Mesothelial cell of epicardium (in vitro differentiated cells): ENCODE measurements around the gene HOXB8. TPM values are rescaled to one million over a fixed set of nuclear protein-coding genes. Genes with fewer than 3 reads are reported as not detected.

Source experiments
- DNase-seq, 2 experiments: peaks; one replicate each; pipeline ENCODE4 v3.0.0; 2021; ENCODE audit warnings: low spot score in 2 of 2; ENCODE audit not compliant: unreplicated experiment in 2 of 2
- H3K27ac Mint-ChIP-seq: 2 replicates; pipeline ENCODE4 v1.8.0; 2021; ENCODE audit warnings: mixed read lengths
- H3K27me3 Mint-ChIP-seq: 2 replicates; pipeline ENCODE4 v1.8.0; 2021; ENCODE audit warnings: low read depth, mixed read lengths
- H3K36me3 Mint-ChIP-seq: 2 replicates; pipeline ENCODE4 v1.8.0; 2021; ENCODE audit warnings: mixed read lengths
- H3K4me1 Mint-ChIP-seq: 2 replicates; pipeline ENCODE4 v1.8.0; 2021; ENCODE audit warnings: mixed read lengths
- H3K4me3 Mint-ChIP-seq: 2 replicates; pipeline ENCODE4 v1.8.0; 2021; ENCODE audit warnings: mild to moderate bottlenecking, moderate library complexity, mixed read lengths
- H3K9me3 Mint-ChIP-seq: 2 replicates; pipeline ENCODE4 v1.8.0; 2021; ENCODE audit warnings: mixed read lengths
- total RNA-seq: library from RNA; stranded (reverse); gene quantifications from 3 replicates; pipeline ENCODE4 v1.2.1, GENCODE V29; 2021
- TF ChIP-seq, protein P1 (sequence below): fragments of 200-600 bp; sonication (generic); IDR thresholded peaks from one replicate; pipeline ENCODE4 v1.5.0; 2021; ENCODE audit warnings: antibody characterized with exemption; ENCODE audit not compliant: unreplicated experiment

The HOXB8 gene
- total RNA-seq, 1 donor from 2014 or later, result 78.8 TPM

DNA sequence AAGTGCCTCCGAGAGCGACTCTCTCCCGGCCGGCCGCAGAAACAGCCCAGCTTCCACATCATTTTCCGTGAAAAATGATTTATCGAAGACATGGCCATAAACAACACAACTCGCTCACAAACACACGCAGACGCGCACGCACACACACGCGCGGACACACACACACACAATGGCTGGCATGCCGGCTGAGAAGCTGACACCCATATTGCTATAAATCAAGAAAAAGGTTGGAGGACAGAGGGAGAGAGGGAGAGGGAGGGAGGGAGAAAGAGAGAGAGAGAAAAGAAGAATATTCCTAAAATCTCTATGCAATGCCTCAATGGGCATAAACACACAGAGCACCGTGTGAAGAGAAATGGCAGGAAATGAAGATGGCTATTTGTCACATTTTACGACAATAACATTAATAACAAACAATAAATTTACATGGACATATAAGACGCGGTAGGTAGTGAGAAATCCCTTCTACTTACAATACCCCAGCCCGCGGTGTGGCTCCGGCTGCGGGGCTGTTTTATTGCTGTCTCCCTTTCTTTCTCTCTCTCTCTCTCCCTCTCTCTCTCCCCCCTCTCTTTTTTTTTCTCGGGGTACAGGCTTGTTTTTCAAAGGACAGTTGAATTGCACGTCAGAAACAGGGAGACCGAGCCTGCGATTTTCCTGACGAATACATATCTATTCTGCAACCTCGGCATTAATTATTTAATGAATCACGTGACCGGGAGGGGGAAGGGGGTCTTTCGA is 46.4 kb downstream of the HOXB8 start:
- TF ChIP-seq, protein P1, sequence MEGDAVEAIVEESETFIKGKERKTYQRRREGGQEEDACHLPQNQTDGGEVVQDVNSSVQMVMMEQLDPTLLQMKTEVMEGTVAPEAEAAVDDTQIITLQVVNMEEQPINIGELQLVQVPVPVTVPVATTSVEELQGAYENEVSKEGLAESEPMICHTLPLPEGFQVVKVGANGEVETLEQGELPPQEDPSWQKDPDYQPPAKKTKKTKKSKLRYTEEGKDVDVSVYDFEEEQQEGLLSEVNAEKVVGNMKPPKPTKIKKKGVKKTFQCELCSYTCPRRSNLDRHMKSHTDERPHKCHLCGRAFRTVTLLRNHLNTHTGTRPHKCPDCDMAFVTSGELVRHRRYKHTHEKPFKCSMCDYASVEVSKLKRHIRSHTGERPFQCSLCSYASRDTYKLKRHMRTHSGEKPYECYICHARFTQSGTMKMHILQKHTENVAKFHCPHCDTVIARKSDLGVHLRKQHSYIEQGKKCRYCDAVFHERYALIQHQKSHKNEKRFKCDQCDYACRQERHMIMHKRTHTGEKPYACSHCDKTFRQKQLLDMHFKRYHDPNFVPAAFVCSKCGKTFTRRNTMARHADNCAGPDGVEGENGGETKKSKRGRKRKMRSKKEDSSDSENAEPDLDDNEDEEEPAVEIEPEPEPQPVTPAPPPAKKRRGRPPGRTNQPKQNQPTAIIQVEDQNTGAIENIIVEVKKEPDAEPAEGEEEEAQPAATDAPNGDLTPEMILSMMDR, result no peak
- H3K4me3 Mint-ChIP-seq, result no peak overlapping the region

DNA sequence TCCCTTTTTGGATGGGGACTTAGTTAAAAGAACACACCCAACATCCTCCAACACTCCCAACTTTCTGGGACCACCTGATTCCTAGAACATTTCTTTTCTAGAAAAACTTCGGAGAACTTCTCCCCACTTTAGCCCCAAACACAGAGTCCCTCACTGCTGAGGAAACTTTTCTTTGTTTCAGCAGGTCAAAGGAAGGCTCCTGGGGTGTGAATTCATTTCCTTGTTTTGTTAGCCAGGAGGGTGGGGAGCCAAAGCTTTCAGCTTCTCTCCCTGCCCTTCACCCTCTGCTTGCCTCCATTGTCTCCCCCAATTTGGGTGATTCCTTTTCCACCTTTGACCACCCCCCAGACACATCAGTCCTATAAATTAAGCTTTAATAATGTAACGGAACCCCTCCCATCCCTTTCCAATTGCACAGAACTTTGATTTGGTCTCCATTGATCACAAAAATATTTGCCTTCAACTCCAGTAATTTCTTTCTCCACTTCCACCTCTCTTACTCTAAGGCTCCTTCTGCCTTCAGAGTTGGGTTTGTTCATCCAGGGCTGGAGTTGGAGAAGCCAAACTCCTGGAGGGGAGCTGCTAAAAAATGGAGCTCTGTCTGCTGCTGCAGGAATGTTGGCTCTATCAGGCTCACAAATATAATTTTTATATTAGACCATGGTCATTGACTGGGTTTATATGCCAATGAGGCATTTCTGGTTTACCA is 47.3 kb downstream of the HOXB8 start:
- Mint-ChIP-seq H3K27me3 (no peaks in the 10 kb centered on the region), H3K4me3 (no peak overlapping the region), H3K4me1 (peaks cover 50% of the 10 kb centered on the region), H3K27ac (no peak overlapping the region), H3K9me3 (no peaks in the 10 kb centered on the region), H3K36me3 (peaks cover 9% of the 10 kb centered on the region)
- TF ChIP-seq, protein P1, result no peak
- no peak for DNase-seq

More for the DNA sequence above, 46.4 kb downstream of the HOXB8 start:
- Mint-ChIP-seq H3K9me3 (no peaks in the 10 kb centered on the region), H3K27me3 (no peaks in the 10 kb centered on the region), H3K36me3 (peaks cover 13% of the 10 kb centered on the region), H3K4me1 (peaks cover 50% of the 10 kb centered on the region), H3K27ac (no peak overlapping the region)
- no peak for DNase-seq

DNA sequence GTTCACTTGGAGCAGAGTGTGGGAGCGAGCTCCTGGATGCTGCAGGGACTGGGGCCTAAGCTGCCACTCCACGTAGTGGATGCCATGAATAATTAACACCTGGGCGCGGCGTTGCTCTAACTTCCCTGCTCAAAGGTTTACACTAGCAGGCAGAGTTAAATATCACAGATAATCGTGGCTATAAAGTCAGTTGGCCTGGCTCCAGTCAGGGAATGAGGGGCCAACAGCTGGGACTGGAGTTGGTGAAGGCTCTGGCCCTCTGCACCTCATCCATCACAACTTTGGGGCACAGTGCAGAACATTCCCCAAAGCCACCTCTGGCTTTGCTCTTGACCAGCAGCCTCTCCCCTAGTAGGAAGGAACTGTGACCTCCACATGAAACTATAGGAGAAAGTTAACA is 47.9 kb downstream of the HOXB8 start:
- DNase-seq, result no peak
- TF ChIP-seq, protein P1, result no peak

DNA sequence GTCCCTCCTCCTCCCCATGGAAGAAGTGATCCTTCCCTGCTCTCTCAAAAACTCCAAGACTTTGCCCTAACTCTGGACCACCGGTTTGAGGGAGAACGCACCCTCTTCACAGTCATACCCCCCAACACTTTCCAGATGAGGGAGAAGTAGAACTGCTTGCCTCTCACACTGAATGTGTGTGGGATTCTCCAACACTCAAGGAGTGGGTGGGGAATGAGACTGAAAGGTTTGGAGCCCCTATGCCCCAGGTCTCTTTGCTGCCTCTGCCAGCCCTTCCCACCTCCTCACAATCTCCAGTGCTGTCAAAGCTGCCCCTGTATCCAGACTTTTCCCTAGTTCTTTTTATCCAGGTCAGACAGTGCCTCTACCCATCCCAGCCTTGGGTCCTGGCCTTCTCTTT is 48.4 kb downstream of the HOXB8 start:
- H3K4me3 Mint-ChIP-seq, result no peak overlapping the region
- TF ChIP-seq, protein P1, result no peak
- no peaks in the 10 kb centered on the region for H3K27me3 Mint-ChIP-seq
- peaks cover 7% of the 10 kb centered on the region for H3K36me3 Mint-ChIP-seq
- no peak for DNase-seq
- no peaks in the 10 kb centered on the region for H3K9me3 Mint-ChIP-seq
- no peak overlapping the region for H3K27ac Mint-ChIP-seq
- H3K4me1 Mint-ChIP-seq, result peaks cover 50% of the 10 kb centered on the region

More for the DNA sequence above, 47.9 kb downstream of the HOXB8 start:
- Mint-ChIP-seq H3K4me1 (peaks cover 50% of the 10 kb centered on the region), H3K4me3 (no peak overlapping the region), H3K9me3 (no peaks in the 10 kb centered on the region), H3K36me3 (peaks cover 6% of the 10 kb centered on the region), H3K27me3 (no peaks in the 10 kb centered on the region), H3K27ac (no peak overlapping the region)

DNA sequence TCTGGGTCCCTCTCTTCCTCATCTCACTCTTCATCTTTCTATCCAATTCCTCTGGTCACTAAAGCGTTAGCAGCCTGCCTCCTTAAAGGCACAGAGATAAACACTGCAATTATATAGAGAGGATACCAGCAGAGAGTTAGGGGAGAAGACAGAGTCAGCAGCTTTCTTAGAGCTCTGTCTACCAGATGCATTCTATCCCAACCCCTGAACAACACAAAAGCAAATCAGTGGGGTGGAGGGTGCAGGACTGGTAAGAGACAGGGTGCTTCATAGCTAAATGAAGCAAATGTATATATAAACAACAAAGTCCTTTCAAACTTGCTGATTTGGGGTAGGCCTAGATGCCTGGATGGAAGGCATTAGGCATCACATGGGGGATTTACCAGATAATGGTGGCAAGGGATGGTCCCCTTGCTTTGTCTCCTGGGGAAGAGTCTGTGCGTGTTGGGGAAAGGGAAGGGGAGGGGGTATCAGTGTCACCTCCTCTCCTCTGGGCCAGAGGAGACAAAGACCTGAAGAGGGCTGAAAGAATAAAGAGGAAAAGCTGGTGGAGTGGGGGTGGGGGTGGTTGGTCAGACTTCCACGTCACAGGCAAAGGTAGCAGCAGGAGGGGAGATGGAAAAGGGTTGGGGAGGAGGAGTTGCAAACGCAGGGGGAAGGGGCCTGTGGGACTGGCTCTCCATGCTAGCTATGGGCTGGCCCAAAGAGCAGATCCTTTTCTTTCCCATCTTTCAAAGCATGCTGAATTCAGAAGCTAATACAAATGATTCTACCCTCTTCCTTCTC is 49.0 kb downstream of the HOXB8 start:
- H3K27ac Mint-ChIP-seq, result no peak overlapping the region
- TF ChIP-seq, protein P1, result no peak
- H3K36me3 Mint-ChIP-seq, result peaks cover 7% of the 10 kb centered on the region
- H3K9me3 Mint-ChIP-seq, result no peaks in the 10 kb centered on the region
- peaks cover 50% of the 10 kb centered on the region for H3K4me1 Mint-ChIP-seq
- no peaks in the 10 kb centered on the region for H3K27me3 Mint-ChIP-seq
- no peak for DNase-seq
- H3K4me3 Mint-ChIP-seq, result no peak overlapping the region
